AG04449 (cell line): ENCODE data around the gene CDH2.

Experiments
- CTCF ChIA-PET: fragments of 350-600 bp; formaldehyde crosslinking; extraction: SDS; loops from one replicate; lab custom pipeline; 2021; ENCODE audit warnings: antibody characterized with exemption; lab: Yijun Ruan, JAX
- POLR2A ChIA-PET: fragments of 400-600, 350-600 bp; formaldehyde crosslinking; extraction: SDS; loops from one replicate; lab custom pipeline; 2020; ENCODE audit warnings: antibody characterized with exemption, inconsistent platforms; lab: Yijun Ruan, JAX
- DNase-seq: peaks from one replicate; pipeline ENCODE4 v3.0.0-alpha.2; 2010; ENCODE audit warnings: low read depth, low spot score
- H3K4me3 ChIP-seq: 2 replicates; pipeline ENCODE4 v1.5.1; 2011; ENCODE audit warnings: low read depth, mild to moderate bottlenecking, control low read depth, low read length
- TF ChIP-seq, protein P1 (sequence below): IDR thresholded peaks from one replicate; pipeline ENCODE4 v1.5.1; 2011; ENCODE audit warnings: mild to moderate bottlenecking, moderate library complexity, low read length, control low read depth, inconsistent platforms; ENCODE audit not compliant: insufficient read depth; ENCODE audit errors: missing control alignments

CDH2 gene

DNA sequence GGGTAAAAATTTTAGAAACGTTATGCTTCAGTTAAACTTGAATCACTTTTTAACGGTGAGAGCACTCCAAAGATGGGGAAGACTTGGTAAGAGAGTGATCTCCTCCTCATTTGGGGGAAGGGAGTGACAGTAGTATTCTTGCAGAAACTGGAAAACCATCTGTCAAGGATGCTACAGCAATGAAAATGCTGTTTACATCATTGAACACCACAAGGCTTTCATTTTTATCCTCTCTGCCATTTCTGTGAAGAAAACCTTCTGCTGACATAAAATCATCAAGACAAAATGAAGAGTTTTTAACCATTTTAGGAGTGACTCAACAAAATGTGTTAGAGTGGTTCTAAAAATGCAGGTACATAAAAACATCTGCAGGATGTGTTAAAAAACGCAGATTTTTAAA, 38.1 kb downstream of the CDH2 start:
- CTCF ChIA-PET = no interaction called here
- TF ChIP-seq, protein P1, sequence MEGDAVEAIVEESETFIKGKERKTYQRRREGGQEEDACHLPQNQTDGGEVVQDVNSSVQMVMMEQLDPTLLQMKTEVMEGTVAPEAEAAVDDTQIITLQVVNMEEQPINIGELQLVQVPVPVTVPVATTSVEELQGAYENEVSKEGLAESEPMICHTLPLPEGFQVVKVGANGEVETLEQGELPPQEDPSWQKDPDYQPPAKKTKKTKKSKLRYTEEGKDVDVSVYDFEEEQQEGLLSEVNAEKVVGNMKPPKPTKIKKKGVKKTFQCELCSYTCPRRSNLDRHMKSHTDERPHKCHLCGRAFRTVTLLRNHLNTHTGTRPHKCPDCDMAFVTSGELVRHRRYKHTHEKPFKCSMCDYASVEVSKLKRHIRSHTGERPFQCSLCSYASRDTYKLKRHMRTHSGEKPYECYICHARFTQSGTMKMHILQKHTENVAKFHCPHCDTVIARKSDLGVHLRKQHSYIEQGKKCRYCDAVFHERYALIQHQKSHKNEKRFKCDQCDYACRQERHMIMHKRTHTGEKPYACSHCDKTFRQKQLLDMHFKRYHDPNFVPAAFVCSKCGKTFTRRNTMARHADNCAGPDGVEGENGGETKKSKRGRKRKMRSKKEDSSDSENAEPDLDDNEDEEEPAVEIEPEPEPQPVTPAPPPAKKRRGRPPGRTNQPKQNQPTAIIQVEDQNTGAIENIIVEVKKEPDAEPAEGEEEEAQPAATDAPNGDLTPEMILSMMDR = no peak
- POLR2A ChIA-PET = no interaction called here
- H3K4me3 ChIP-seq = no peak overlapping the region
- no peak for DNase-seq

DNA sequence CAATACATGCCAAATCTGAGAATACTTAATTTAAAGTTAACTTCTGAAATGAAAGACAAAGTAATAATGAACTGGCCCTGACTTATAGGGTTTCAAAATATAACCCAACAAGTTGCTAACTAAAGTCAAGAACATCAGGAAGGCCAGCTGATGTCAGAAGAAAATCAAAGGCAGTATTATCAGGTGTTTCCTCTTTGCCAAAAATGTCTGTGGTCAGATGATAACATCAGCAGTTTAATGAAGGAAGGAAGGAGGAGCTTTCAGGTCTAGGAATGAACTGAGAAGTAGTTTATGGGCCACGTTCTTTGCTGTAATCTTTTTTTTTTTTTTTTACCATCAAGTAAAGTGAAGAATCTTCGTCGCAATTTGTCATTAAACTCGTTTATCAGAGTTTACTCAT, 40.9 kb downstream of the CDH2 start:
- TF ChIP-seq, protein P1 = no peak
- ChIA-PET CTCF (interaction anchor here (0.7 kb wide), 1 partner anchor 20 kb away, joined by 4 read pairs; no protein-coding TSS in a partner anchor), POLR2A (no interaction called here)
- H3K4me3 ChIP-seq = no peak overlapping the region
- DNase-seq = no peak

DNA sequence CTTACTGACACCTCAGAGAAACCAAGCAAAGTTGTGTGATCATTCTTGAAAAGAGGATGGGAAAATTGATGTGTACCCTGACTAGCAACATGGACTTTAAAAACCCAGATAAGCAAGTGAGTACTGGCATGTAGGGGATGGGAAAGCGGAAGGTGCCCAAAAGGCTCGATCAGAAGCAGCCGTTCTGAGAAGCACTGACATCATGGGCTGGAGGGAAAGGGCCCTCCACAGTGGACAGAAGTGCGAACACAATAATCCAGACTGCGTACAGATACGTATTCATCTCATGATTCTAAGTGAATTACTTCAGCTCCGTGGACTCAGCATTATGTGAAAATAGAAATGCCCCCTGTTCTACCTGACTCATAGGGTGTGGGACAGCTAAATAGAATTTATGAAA, 42.2 kb downstream of the CDH2 start:
- no peak for DNase-seq
- no peak overlapping the region for H3K4me3 ChIP-seq
- ChIA-PET POLR2A (no interaction called here), CTCF (no interaction called here)
- TF ChIP-seq, protein P1 = no peak

DNA sequence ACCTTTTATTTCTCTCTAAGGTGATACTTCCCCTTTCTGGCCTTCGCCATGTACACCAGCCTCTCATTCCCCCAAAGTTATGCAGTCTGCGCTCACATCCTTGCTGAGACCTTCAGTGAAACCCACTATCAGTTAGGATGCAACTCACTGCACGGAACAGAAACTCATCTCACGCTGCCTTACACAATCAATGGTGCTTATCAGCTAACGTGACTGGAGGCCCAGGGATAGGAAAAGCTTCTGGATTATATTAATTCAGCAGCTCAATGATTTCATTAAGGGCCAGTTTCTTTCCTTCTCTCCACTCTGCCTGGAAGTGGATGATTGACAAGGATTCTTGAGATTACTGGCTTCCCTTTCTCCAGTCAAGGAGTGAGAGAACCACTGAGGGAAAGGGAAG, 44.8 kb downstream of the CDH2 start:
- POLR2A ChIA-PET = no interaction called here

DNA sequence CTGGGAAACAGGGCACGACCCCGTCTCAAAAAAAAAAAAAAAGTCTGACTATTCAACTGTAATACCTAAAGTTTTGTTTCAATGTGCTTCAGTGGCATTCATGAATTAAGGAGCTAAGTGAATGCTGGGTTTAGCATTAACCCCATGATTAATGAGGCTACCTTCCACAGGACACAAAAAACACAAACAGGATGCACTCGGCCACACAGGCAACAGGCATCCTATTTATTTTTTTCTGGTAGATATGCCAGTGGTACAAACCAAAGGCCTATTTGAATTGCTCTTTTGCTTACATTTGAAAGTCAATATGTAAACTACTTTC, 48.3 kb downstream of the CDH2 start:
- no peak for DNase-seq
- ChIA-PET CTCF (interaction anchor here (0.9 kb wide), 1 partner anchor 117 kb away, joined by 3 read pairs; no protein-coding TSS in a partner anchor), POLR2A (no interaction called here)
- H3K4me3 ChIP-seq = no peak overlapping the region
- TF ChIP-seq, protein P1 = no peak

More for the DNA sequence above, 44.8 kb downstream of the CDH2 start:
- CTCF ChIA-PET = interaction anchor here (0.7 to 1.0 kb wide), 2 partner anchors 14 to 15 kb away, joined by 4 read pairs; no protein-coding TSS in a partner anchor
- TF ChIP-seq, protein P1 = no peak
- DNase-seq = no peak
- H3K4me3 ChIP-seq = no peak overlapping the region

DNA sequence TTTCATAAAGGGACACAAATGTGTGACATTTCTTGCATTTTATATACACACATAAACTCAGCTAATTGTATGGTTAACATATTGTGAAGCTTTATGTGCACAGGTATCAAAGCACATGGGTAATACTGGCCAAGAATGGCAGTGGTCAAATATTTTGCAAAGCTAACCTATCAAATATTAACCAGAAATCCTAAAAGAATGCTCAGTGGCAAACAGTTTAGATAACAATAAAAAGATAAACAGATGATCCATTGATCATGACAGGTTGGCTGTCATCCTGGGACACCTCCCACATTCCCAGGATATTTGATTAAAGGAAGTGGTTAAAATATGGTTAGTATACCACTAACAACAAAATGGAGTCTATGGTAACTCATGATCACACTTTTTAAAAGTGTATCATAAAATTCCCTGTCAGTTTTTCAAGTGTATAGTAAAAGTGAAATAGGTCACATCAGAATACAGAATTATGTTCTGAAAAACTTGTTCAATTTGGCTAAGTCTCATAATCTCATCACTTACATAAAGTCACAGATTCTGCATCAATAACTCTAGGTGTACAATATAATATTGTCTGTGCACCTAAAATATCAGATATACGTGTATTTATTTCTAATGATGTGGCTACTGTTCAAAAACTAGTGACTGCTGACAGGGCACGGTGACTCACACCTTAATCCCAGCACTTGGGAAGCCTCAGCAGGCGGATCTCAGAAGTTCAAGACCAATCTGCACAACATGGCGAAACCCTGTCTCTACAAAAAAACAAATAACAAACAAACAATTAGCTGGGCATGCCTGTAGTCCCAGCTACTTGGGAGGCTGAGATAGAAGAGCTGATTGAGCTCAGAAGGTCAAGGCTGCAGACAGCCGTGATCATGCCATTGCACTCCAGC, 48.9 kb downstream of the CDH2 start:
- POLR2A ChIA-PET = interaction anchor here (0.6 kb wide), 1 partner anchor 143 kb away, joined by 3 read pairs; no protein-coding TSS in a partner anchor

More for the DNA sequence above, 48.9 kb downstream of the CDH2 start:
- no peak overlapping the region for H3K4me3 ChIP-seq
- TF ChIP-seq, protein P1 = no peak
- CTCF ChIA-PET = interaction anchor here (0.9 to 1.0 kb wide), 2 partner anchors 33 to 117 kb away, joined by 3 read pairs; no protein-coding TSS in a partner anchor
- DNase-seq = no peak
